SK-N-MC (cell line): Measurements from ENCODE around the gene P3H3.

Experiments
- EZH2 ChIP-seq: fragments of 200-600 bp; sonication (generic); IDR thresholded peaks from one replicate; pipeline ENCODE4 v1.6.1; 2017; ENCODE audit warnings: antibody characterized with exemption
- POLR2AphosphoS5 ChIP-seq: IDR thresholded peaks from 2 replicates; pipeline ENCODE4 v1.6.1; 2012; ENCODE audit warnings: mild to moderate bottlenecking, low read depth, low read length, borderline replicate concordance

DNA sequence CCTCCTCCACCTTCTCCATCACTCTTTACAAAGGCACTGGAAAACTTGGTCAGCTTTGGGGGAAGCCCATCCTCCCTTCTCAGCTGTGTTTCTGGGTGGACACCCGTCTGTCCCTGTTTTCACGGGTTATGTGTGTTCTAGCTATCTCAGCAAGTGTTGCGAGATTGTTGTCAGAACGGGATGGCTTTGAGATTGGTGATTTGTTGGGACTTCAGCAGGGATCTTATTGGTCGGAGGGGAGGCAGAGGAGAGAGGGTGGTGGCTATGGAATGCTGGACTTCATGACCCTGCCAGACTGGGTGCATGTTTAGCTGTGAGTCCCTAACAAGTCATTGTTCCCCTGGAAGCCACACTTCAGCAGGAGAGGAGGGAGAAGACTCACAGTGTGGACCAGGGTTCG is 25.8 kb downstream of the P3H3 start:
- TF ChIP-seq EZH2, result no peak
- TF ChIP-seq POLR2AphosphoS5, result no peak
